Limb (tissue), 2 donors: ENCODE results near the gene CLIC3.
A peak's percentile ranks its signal among the peaks of the same experiment; 100 is the strongest.
"Not testable (repeated sequence)": the region's sequence is repeated elsewhere in the genome, so short reads cannot be mapped to it uniquely, and the experiment has no call there.

Experiments
- DNase-seq, 2 donors: peaks; one replicate each; pipeline ENCODE4 v3.0.0-alpha.2; 2016; ENCODE audit errors: extremely low spot score in 2 of 2

The CLIC3 gene

GRCh38 chr9:136996361-136997292, at the start of gene CLIC3:
Gene CLIC3 (minus strand): TSS chr9:136996568. CDS start chr9:136996543, 25 bp downstream.
- DNase-seq: peak in 1 of 2 donors; percentile 53

GRCh38 chr9:137045294-137046087, 49.1 kb upstream of the CLIC3 start:
- no peak for DNase-seq

GRCh38 chr9:137044502-137045177, 48.3 kb upstream of the CLIC3 start:
- DNase-seq: no peak

GRCh38 chr9:137044037-137044436, 47.7 kb upstream of the CLIC3 start:
- DNase-seq: no peak

- DNase-seq: no peak
Measured at GRCh38 chr9:137042751-137043727, 46.7 kb upstream of the CLIC3 start.

- no peak for DNase-seq
Measured at GRCh38 chr9:137041124-137041523, 44.8 kb upstream of the CLIC3 start.

- no peak for DNase-seq
Measured at GRCh38 chr9:137040568-137040967, 44.2 kb upstream of the CLIC3 start.

GRCh38 chr9:137039611-137040366, 43.4 kb upstream of the CLIC3 start:
- no peak for DNase-seq

GRCh38 chr9:137038916-137039315, 42.5 kb upstream of the CLIC3 start:
- no peak for DNase-seq

- DNase-seq: no peak
Measured at GRCh38 chr9:137037483-137037882, 41.1 kb upstream of the CLIC3 start.

- no peak for DNase-seq
Measured at GRCh38 chr9:137037035-137037434, 40.7 kb upstream of the CLIC3 start.

- DNase-seq: no peak
Measured at GRCh38 chr9:137035937-137036336, 39.6 kb upstream of the CLIC3 start.

GRCh38 chr9:137035507-137035834, 39.1 kb upstream of the CLIC3 start:
- no peak for DNase-seq

GRCh38 chr9:137034709-137035506, 38.5 kb upstream of the CLIC3 start:
- DNase-seq: peak; percentile 80 to 89

- no peak for DNase-seq
Measured at GRCh38 chr9:137034039-137034708, 37.8 kb upstream of the CLIC3 start.

GRCh38 chr9:137033481-137033880, 37.1 kb upstream of the CLIC3 start:
- not testable (repeated sequence) for DNase-seq

GRCh38 chr9:137032858-137033257, 36.5 kb upstream of the CLIC3 start:
- no peak for DNase-seq

- no peak for DNase-seq
Measured at GRCh38 chr9:137031904-137032640, 35.7 kb upstream of the CLIC3 start, which contains the start of gene FUT7. Gene FUT7 (minus strand): TSS chr9:137032088. CDS start chr9:137031991, 97 bp downstream.
